ENCODE results near the gene PIGQ.

DNA sequence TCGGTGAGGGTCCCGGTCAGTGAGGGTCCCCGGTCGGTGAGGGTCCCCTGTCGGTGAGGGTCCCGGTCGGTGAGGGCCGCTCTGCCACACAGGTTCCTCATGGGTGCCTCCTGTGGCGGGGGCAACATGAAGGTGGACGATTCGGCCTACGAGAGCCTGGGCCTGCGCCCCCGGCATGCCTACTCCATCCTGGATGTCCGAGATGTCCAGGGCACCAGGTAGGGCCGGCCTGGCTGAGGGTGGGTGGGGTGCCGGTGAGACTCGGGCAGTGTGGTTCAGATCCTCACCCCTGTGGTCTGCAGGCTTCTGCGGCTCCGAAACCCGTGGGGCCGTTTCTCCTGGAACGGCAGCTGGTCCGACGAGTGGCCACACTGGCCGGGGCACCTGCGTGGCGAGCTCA is 18.6 kb upstream of the PIGQ start:
- TF ChIP-seq, protein P1, sequence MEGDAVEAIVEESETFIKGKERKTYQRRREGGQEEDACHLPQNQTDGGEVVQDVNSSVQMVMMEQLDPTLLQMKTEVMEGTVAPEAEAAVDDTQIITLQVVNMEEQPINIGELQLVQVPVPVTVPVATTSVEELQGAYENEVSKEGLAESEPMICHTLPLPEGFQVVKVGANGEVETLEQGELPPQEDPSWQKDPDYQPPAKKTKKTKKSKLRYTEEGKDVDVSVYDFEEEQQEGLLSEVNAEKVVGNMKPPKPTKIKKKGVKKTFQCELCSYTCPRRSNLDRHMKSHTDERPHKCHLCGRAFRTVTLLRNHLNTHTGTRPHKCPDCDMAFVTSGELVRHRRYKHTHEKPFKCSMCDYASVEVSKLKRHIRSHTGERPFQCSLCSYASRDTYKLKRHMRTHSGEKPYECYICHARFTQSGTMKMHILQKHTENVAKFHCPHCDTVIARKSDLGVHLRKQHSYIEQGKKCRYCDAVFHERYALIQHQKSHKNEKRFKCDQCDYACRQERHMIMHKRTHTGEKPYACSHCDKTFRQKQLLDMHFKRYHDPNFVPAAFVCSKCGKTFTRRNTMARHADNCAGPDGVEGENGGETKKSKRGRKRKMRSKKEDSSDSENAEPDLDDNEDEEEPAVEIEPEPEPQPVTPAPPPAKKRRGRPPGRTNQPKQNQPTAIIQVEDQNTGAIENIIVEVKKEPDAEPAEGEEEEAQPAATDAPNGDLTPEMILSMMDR (IDR thresholded peaks at IDR 0.05): no peak
- TF ChIP-seq POLR2A (IDR thresholded peaks at IDR 0.05; ENCODE audit: low read depth) (no peak), POLR2AphosphoS5 (IDR thresholded peaks at IDR 0.05) (no peak)
